ENCODE measurements around the gene PLCH1. TPM values are rescaled to one million over a fixed set of nuclear protein-coding genes. Genes with fewer than 3 reads are reported as not detected.

PLCH1 gene
- total RNA-seq, 1 donor from 2014 or later, result 0.26 TPM

DNA sequence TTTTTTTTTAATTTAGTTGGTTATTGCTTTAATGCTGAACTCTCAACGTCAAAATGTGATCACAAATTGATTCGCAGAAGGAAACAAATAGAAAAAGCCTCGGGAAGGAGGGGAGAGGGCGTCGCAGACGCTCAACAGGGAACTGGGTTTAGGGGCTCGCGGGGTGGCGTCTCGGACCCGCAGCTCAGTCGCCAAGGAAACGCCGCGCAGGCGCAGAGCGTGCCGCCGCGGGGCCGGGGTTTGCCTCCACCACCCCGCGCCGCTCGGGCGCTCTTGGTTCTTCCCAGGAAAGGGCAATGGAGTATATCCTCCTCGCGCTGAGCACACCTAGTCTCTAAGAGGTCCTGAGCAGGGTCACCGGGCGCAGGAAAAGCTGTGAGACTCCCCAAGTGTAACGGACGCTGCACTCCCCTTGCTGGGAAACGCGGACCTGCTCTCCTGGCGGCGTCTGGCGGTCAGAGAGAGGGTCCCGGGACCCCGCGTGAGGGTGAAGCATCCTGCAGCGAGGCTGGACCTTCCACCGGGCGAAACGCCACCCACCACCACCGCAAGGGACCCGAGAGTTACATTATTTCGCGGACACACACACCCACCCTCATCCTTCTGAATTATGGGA lies 753 bp downstream of the PLCH1 start:
- H3K27me3 ChIP-seq (ENCODE audit: control insufficient read depth, insufficient read depth, low read length), result peaks cover 14% of the 10 kb centered on the region

DNA sequence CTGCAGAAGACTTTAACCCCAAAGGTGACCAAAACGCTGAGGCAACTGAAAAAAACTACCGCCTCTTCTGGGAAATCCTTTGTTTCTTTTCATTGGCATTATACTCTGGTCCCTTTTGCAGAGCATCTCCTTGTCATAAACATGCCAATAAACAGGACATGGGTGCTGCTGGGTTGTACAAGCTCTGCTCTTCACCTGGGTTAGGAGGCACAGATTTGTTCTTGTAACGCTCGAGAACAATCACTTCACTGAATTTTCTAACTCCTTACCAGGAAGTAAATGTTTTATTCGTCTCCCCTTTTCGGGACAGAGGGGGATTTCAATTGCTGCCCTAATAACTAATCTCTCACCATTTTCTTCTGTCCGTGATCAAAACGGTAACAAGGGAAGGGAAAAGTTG lies 1.3 kb downstream of the PLCH1 start:
- TF ChIP-seq, protein P1, sequence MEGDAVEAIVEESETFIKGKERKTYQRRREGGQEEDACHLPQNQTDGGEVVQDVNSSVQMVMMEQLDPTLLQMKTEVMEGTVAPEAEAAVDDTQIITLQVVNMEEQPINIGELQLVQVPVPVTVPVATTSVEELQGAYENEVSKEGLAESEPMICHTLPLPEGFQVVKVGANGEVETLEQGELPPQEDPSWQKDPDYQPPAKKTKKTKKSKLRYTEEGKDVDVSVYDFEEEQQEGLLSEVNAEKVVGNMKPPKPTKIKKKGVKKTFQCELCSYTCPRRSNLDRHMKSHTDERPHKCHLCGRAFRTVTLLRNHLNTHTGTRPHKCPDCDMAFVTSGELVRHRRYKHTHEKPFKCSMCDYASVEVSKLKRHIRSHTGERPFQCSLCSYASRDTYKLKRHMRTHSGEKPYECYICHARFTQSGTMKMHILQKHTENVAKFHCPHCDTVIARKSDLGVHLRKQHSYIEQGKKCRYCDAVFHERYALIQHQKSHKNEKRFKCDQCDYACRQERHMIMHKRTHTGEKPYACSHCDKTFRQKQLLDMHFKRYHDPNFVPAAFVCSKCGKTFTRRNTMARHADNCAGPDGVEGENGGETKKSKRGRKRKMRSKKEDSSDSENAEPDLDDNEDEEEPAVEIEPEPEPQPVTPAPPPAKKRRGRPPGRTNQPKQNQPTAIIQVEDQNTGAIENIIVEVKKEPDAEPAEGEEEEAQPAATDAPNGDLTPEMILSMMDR (IDR thresholded peaks at IDR 0.05; ENCODE audit: insufficient read depth, low read length, severe bottlenecking), result no peak
- Histone ChIP-seq H3K4me3 (ENCODE audit: low read depth, low read length) (peak overlapping the region; percentile 43), H3K36me3 (ENCODE audit: control insufficient read depth, insufficient read depth, low read length) (no peaks in the 10 kb centered on the region), H3K27me3 (ENCODE audit: control insufficient read depth, insufficient read depth, low read length) (peaks cover 14% of the 10 kb centered on the region)
- DNase-seq (ENCODE audit: low read depth) (no peak), FAIRE-seq (no peak)

More for the DNA sequence above, 753 bp downstream of the PLCH1 start:
- no peak for DNase-seq (ENCODE audit: low read depth)
- no peaks in the 10 kb centered on the region for H3K36me3 ChIP-seq (ENCODE audit: control insufficient read depth, insufficient read depth, low read length)
- peak overlapping the region; percentile 43 for H3K4me3 ChIP-seq (ENCODE audit: low read depth, low read length)
- FAIRE-seq, result no peak
- TF ChIP-seq, protein P1 (IDR thresholded peaks at IDR 0.05; ENCODE audit: insufficient read depth, low read length, severe bottlenecking), result no peak

DNA sequence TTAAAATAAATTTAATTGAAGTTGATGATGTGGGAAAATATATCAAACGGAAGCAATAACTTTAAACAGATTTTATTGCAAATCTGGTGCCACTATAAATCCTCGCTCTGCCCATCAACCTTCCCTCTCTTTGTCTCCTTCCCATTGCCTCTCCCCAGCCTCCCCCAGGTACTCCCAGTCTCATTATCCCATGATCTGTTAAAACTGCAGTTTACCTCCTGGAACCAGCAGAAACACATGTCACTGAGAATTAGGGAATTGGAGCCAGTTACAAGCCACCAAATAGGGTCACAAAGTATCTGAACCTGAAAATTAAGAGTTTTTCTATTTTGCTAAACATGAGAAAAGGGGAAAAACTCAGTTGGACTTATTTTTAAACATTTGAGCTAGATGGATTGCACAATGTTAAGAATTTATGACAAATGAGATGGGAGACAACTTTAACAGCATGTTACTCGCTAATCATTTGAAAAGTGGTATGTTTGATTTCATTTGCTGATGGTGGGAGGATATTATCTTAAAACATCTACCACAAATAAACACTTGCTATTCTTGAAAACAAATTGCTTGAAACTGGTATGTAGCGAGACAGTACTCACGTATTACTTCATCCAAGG lies 2.4 kb downstream of the PLCH1 start:
- TF ChIP-seq, protein P1 (IDR thresholded peaks at IDR 0.05; ENCODE audit: insufficient read depth, low read length, severe bottlenecking), result no peak
- Histone ChIP-seq H3K36me3 (ENCODE audit: control insufficient read depth, insufficient read depth, low read length) (no peaks in the 10 kb centered on the region), H3K27me3 (ENCODE audit: control insufficient read depth, insufficient read depth, low read length) (peaks cover 14% of the 10 kb centered on the region), H3K4me3 (ENCODE audit: low read depth, low read length) (no peak overlapping the region)
- FAIRE-seq (no peak), DNase-seq (ENCODE audit: low read depth) (no peak)

DNA sequence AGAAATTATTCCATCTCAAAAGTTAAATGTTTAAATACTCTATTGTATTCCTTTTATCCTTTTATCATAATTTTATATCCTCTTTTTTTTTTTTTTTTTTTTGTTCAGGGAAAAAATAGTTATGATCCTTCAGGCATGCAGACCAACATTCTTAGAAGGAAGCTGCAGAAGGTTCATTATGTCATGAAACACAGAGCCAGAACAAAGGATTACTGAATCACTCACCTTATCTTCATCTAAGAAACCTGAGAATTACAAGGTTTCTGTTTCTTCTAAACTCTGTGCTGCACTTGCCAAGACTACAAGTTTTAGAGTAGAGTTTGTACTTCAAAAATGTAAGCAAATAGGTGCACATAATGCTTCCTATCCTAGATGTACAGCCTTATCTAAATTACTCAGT lies 3.3 kb downstream of the PLCH1 start:
- DNase-seq (ENCODE audit: low read depth) (no peak), FAIRE-seq (no peak)
- no peaks in the 10 kb centered on the region for H3K36me3 ChIP-seq (ENCODE audit: control insufficient read depth, insufficient read depth, low read length)
- H3K4me3 ChIP-seq (ENCODE audit: low read depth, low read length), result no peak overlapping the region
- H3K27me3 ChIP-seq (ENCODE audit: control insufficient read depth, insufficient read depth, low read length), result peaks cover 14% of the 10 kb centered on the region
- TF ChIP-seq, protein P1 (IDR thresholded peaks at IDR 0.05; ENCODE audit: insufficient read depth, low read length, severe bottlenecking), result no peak

DNA sequence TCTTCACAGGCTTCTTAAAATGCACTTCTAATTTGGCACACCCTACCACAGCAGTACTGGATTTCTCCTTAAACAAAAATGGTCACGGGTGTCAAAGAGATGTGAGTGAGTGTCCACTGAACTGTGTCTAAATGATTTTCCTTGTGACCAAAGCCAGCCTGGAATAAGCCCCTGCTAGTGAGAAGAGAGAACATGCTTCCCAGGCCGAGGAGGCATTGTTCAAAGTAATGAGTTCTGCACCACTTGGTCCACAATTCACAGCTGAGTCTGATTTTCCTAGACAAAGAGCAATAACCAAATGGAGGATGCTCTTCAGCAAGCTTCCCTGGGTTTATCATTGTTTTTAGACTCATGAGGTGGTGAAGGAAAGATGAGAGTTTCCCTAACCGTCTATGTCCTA lies 3.8 kb downstream of the PLCH1 start:
- FAIRE-seq, result no peak

More for the DNA sequence above, 3.8 kb downstream of the PLCH1 start:
- no peak for DNase-seq (ENCODE audit: low read depth)
- no peak overlapping the region for H3K4me3 ChIP-seq (ENCODE audit: low read depth, low read length)
- peaks cover 14% of the 10 kb centered on the region for H3K27me3 ChIP-seq (ENCODE audit: control insufficient read depth, insufficient read depth, low read length)
- no peaks in the 10 kb centered on the region for H3K36me3 ChIP-seq (ENCODE audit: control insufficient read depth, insufficient read depth, low read length)
- TF ChIP-seq, protein P1 (IDR thresholded peaks at IDR 0.05; ENCODE audit: insufficient read depth, low read length, severe bottlenecking), result no peak

Data from bronchial epithelial cell (primary cell).